GM12878 (cell line): ENCODE data around the gene CTNNA3. TPM values are rescaled to one million over a fixed set of nuclear protein-coding genes. Genes with fewer than 3 reads are reported as not detected.

Source experiments
- ATAC-seq: fragments of 200-7000 bp; cut with Tn5 transposase; 3 replicates; pipeline ENCODE4 v1.9.1; 2020; ENCODE audit warnings: mild to moderate bottlenecking, moderate library complexity
- BruUV-seq: library from RNA; stranded (reverse); fragments of 400-500 nt; replicated peaks from 2 replicates; lab custom pipeline; 2021; lab: Mats Ljungman, UMichigan
- CTCF ChIA-PET: fragments of 300-600 bp; sonication (Branson Sonifier 250); formaldehyde crosslinking; extraction: SDS; loops from one replicate; lab custom pipeline; 2021; ENCODE audit warnings: inconsistent platforms; lab: Yijun Ruan, JAX
- POLR2A ChIA-PET: fragments of 350-600 bp; formaldehyde crosslinking; extraction: SDS; loops from one replicate; lab custom pipeline; 2021; ENCODE audit warnings: inconsistent platforms; lab: Charles Lee
- RAD21 ChIA-PET: fragments of 300-600 bp; sonication (Branson Sonifier 250); formaldehyde crosslinking; loops from one replicate; lab custom pipeline; 2023; ENCODE audit warnings: antibody characterized with exemption; ENCODE audit not compliant: unreplicated experiment; lab: Charles Lee
- SMC1A ChIA-PET: fragments of 300-600 bp; sonication (Branson Sonifier 250); formaldehyde crosslinking; loops from one replicate; lab custom pipeline; 2023; ENCODE audit not compliant: unreplicated experiment, uncharacterized antibody; lab: Charles Lee
- DNase-seq: peaks from one replicate; pipeline ENCODE4 v3.0.0-alpha.2; 2011; ENCODE audit warnings: low read depth, low spot score
- FAIRE-seq: peaks from 3 replicates; lab custom pipeline; 2011; peaks lifted over from hg19 to GRCh38; lab: Jason Lieb, UNC
- H2AFZ ChIP-seq: 2 replicates; pipeline ENCODE4 v1.6.0; 2011; ENCODE audit warnings: low read depth, low read length, control low read depth; ENCODE audit not compliant: control insufficient read depth
- H3K27ac ChIP-seq: 2 replicates; pipeline ENCODE4 v1.5.1; 2011; ENCODE audit warnings: control low read depth; ENCODE audit not compliant: control insufficient read depth, insufficient read depth
- H3K27me3 ChIP-seq, 2 experiments: replicated peaks in 1 of 2; 2 replicates each; pipeline versions ENCODE4 v1.6.0 to v1.6.1; 2011; ENCODE audit warnings: low read length in 1 of 2; ENCODE audit not compliant: control insufficient read depth in 2 of 2, insufficient read depth in 2 of 2
- H3K36me3 ChIP-seq, 2 experiments: 2 replicates each; pipeline ENCODE4 v1.5.1; 2011; ENCODE audit warnings: low read length in 1 of 2; ENCODE audit not compliant: control insufficient read depth in 2 of 2, insufficient read depth in 2 of 2
- H3K4me1 ChIP-seq: 2 replicates; pipeline ENCODE4 v1.6.1; 2011; ENCODE audit warnings: mild to moderate bottlenecking, low read length, moderate library complexity, mixed read lengths; ENCODE audit not compliant: control insufficient read depth, insufficient read depth
- H3K4me2 ChIP-seq: 2 replicates; pipeline ENCODE4 v1.6.0; 2011; ENCODE audit warnings: control low read depth; ENCODE audit not compliant: control insufficient read depth, insufficient read depth
- H3K4me3 ChIP-seq: fragments of 200-600 bp; sonication (generic); 2 replicates; pipeline ENCODE4 v1.5.1; 2016
- H3K79me2 ChIP-seq: 2 replicates; pipeline ENCODE4 v1.6.0; 2011; ENCODE audit warnings: low read length; ENCODE audit not compliant: control insufficient read depth, insufficient read depth
- H3K9ac ChIP-seq: 2 replicates; pipeline ENCODE4 v1.8.0; 2011; ENCODE audit warnings: low read length, control low read depth, mixed read lengths; ENCODE audit not compliant: control insufficient read depth, insufficient read depth
- H3K9me3 ChIP-seq: replicated peaks from 3 replicates; pipeline ENCODE4 v1.5.1; 2011; ENCODE audit warnings: mild to moderate bottlenecking, low read length; ENCODE audit not compliant: control insufficient read depth, insufficient read depth
- H4K20me1 ChIP-seq: 2 replicates; pipeline ENCODE4 v1.6.0; 2011; ENCODE audit not compliant: control insufficient read depth, insufficient read depth
- BCL11A ChIP-seq: IDR thresholded peaks from 2 replicates; pipeline ENCODE4 v1.6.1; 2011; ENCODE audit warnings: low read depth, low read length
- MEF2A ChIP-seq: IDR thresholded peaks from 2 replicates; pipeline ENCODE4 v1.6.1; 2011; ENCODE audit warnings: low read depth, mild to moderate bottlenecking, low read length, moderate library complexity; ENCODE audit not compliant: insufficient read depth
- MXI1 ChIP-seq: fragments of 150-350 bp; IDR thresholded peaks from 2 replicates; pipeline ENCODE4 v1.6.1; 2011; ENCODE audit warnings: low read depth, mild to moderate bottlenecking, inconsistent platforms, low read length, improper control_type of control experiment
- NFXL1 ChIP-seq: fragments of 450-650 bp; IDR thresholded peaks from 2 replicates; pipeline ENCODE4 v1.6.1; 2017; ENCODE audit warnings: antibody characterized with exemption, mild to moderate bottlenecking, borderline replicate concordance
- NFYA ChIP-seq: IDR thresholded peaks from 2 replicates; pipeline ENCODE4 v1.6.1; 2011; ENCODE audit warnings: low read depth, mild to moderate bottlenecking, low read length, improper control_type of control experiment, borderline replicate concordance
- RAD51 ChIP-seq: fragments of 450-650 bp; IDR thresholded peaks from 2 replicates; pipeline ENCODE4 v1.6.1; 2016; ENCODE audit warnings: moderate library complexity, mild to moderate bottlenecking, inconsistent platforms
- SIN3A ChIP-seq: IDR thresholded peaks from 2 replicates; pipeline ENCODE4 v1.6.1; 2012; ENCODE audit warnings: low read depth, low read length, improper control_type of control experiment
- WGBS: methylation state at CpG from one replicate; pipeline ENCODE4 v1.1.6; 2016; ENCODE audit warnings: low lambda C conversion rate; ENCODE audit not compliant: insufficient replicate concordance, insufficient coverage; ENCODE audit errors: missing lambda C conversion rate; 5-methylcytosine and 5-hydroxymethylcytosine counted together
- in situ Hi-C: fragments of 300-500 bp; cut with MboI; formaldehyde crosslinking; loops from 9 replicates; pipeline ENCODE4 v1.14.3; 2018; ENCODE audit warnings: mixed read lengths
- intact Hi-C: fragments of 100-400 bp; cut with micrococcal nuclease; formaldehyde crosslinking; loops from one replicate; pipeline ENCODE4 v1.14.2; 2022; ENCODE audit not compliant: unreplicated experiment
- polyA plus RNA-seq, 11 experiments: library from polyadenylated mRNA; depleted of rRNA in 4 of 11; unstranded in 6 of 11; stranded (reverse) in 5 of 11; fragments of >200 nt; fragmentation: Nextera tagmentation in 4 of 11; fragmentation: Illumina TruSeq in 1 of 11; extraction: Ambion mirVana in 4 of 11; extraction: Trizol in 1 of 11; gene quantifications; 1 replicate in 1 of 11; 2 replicates in 10 of 11; pipeline versions ENCODE4 v1.2.1 to v1.2.3, GENCODE V29; 2011 to 2016; ENCODE audit warnings: inconsistent platforms in 2 of 11, missing spikeins in 2 of 11, low read depth in 1 of 11
- total RNA-seq, 4 experiments: library from RNA; depleted of rRNA in 3 of 4; stranded (reverse); fragments of >200 nt in 3 of 4; fragmentation: Illumina TruSeq in 1 of 4; extraction: Trizol in 1 of 4; gene quantifications; 2 replicates each; pipeline versions ENCODE4 v1.2.1 to v1.2.3, GENCODE V29; 2013 to 2021

Gene CTNNA3
- total and polyA plus RNA-seq, 10 of the 15 experiments (the other 5 are each of a cell fraction or from before 2014, with no cell fraction given), result under 0.01 to 4.5 (median 0.22) TPM; not detected in 2

- ChIA-PET CTCF (interaction anchor here (2.3 kb wide), 2 partner anchors 27 to 118 kb away, joined by 6 to 13 read pairs; no protein-coding TSS in a partner anchor), SMC1A (interaction anchor here (10.8 kb wide), 1 partner anchor 109 kb away, joined by 221 read pairs; no protein-coding TSS in a partner anchor), RAD21 (interaction anchor here (2.1 kb wide), 1 partner anchor 27 kb away, joined by 8 read pairs; no protein-coding TSS in a partner anchor)
- H3K9ac ChIP-seq, result no peak overlapping the region
- no peak overlapping the region for H3K4me2 ChIP-seq
- no peak for FAIRE-seq
- no peak for DNase-seq
- peaks cover 0 to 2% of the 10 kb centered on the region in 2 experiments; a peak in 1 of 4 replicates for H3K27me3 ChIP-seq
- intact Hi-C loops, result no loop called here
- H3K4me3 ChIP-seq, result no peak overlapping the region
- TF ChIP-seq NFXL1 (no peak), RAD51 (no peak), MEF2A (no peak), SIN3A (no peak), NFYA (no peak)
- TF ChIP-seq, all 136 proteins: peak for 0
- H3K27ac ChIP-seq, result no peak overlapping the region
- POLR2A ChIA-PET, result no interaction called here
- no peaks in the 10 kb centered on the region for H3K4me1 ChIP-seq
- BruUV-seq, result no TSS peak
- no peaks in the 10 kb centered on the region for H3K36me3 ChIP-seq
- no peak for ATAC-seq
- no peaks in the 10 kb centered on the region for H3K79me2 ChIP-seq
- no peaks in the 10 kb centered on the region for H4K20me1 ChIP-seq
- in situ Hi-C loops, result no loop called here
- no peaks in the 10 kb centered on the region for H3K9me3 ChIP-seq
- H2AFZ ChIP-seq, result no peak overlapping the region
Observed at GRCh38 chr10:67670401-67670800, 25.6 kb downstream of the CTNNA3 start.

GRCh38 chr10:67669978-67670377, 26.0 kb downstream of the CTNNA3 start:
- ChIA-PET RAD21 (interaction anchor here (1.3 to 2.1 kb wide), 2 partner anchors 27 to 64 kb away, joined by 3 to 8 read pairs; no protein-coding TSS in a partner anchor), POLR2A (no interaction called here)

More at GRCh38 chr10:67669978-67670377, 26.0 kb downstream of the CTNNA3 start:
- Histone ChIP-seq H3K27me3 (no peaks in the 10 kb centered on the region), H4K20me1 (no peaks in the 10 kb centered on the region), H3K79me2 (no peaks in the 10 kb centered on the region), H3K36me3 (no peaks in the 10 kb centered on the region), H2AFZ (no peak overlapping the region), H3K27ac (no peak overlapping the region), H3K4me1 (no peaks in the 10 kb centered on the region), H3K4me2 (no peak overlapping the region), H3K9ac (no peak overlapping the region), H3K9me3 (no peaks in the 10 kb centered on the region), H3K4me3 (no peak overlapping the region)
- TF ChIP-seq BCL11A, result no peak
- TF ChIP-seq MXI1, result no peak
- no TSS peak for BruUV-seq
- FAIRE-seq, result no peak
- in situ Hi-C loops, result no loop called here
- ATAC-seq, result no peak
- ChIA-PET CTCF (interaction anchor here (1.3 to 2.3 kb wide), 3 partner anchors 27 to 119 kb away, joined by 6 to 13 read pairs (median 6); no protein-coding TSS in a partner anchor), SMC1A (interaction anchor here (0.9 to 10.8 kb wide), 3 partner anchors 27 to 109 kb away, joined by 4 to 221 read pairs (median 5); no protein-coding TSS in a partner anchor)
- 74% methylated on average over 1 of the region's 1 CpG for WGBS
- no peak for DNase-seq
- intact Hi-C loops, result no loop called here
